NCI-H1436 treated with DMSO at 0.1 percent for 48 hours (cell line): ENCODE data around the gene ECHDC3.
"Not testable (repeated sequence)": the region's sequence is repeated elsewhere in the genome, so short reads cannot be mapped to it uniquely, and the experiment has no call there.

Source experiments
- DNase-seq: peaks from one replicate; lab custom pipeline; 2025; lab: John Stamatoyannopoulos, UW

ECHDC3 gene, protein sequence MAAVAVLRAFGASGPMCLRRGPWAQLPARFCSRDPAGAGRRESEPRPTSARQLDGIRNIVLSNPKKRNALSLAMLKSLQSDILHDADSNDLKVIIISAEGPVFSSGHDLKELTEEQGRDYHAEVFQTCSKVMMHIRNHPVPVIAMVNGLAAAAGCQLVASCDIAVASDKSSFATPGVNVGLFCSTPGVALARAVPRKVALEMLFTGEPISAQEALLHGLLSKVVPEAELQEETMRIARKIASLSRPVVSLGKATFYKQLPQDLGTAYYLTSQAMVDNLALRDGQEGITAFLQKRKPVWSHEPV

DNA sequence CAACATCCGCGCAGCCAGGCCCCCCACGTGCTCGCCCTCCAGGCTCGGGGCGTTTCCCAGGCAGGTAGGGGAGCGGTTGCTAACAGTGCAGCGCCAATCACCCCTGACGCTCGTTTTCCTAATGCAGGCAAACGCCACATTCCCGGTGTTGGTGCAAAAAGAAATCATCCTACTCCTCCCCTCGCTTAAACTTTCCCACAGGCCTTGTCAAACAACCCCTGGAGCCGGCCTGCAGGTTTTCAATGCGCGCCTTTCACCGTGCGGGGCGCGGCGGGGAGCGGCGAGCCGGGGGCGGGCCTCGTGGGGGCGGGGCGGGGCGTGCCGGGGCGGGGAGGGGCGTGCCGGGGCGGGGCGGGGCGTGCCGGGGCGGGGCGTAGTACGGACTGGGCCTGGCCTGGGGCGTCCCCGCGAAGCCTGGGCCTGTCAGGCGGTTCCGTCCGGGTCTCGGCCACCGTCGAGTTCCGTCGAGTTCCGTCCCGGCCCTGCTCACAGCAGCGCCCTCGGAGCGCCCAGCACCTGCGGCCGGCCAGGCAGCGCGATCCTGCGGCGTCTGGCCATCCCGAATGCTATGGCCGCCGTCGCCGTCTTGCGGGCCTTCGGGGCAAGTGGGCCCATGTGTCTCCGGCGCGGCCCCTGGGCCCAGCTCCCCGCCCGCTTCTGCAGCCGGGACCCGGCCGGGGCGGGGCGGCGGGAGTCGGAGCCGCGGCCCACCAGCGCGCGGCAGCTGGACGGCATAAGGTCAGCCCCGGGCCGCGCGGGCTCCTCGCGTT is at the start of gene ECHDC3:
ECHDC3 (plus strand) TSS at position 374 of the 770 bp plus-strand sequence; CDS start at position 569, 195 bp downstream.
- DNase-seq, result no peak

DNA sequence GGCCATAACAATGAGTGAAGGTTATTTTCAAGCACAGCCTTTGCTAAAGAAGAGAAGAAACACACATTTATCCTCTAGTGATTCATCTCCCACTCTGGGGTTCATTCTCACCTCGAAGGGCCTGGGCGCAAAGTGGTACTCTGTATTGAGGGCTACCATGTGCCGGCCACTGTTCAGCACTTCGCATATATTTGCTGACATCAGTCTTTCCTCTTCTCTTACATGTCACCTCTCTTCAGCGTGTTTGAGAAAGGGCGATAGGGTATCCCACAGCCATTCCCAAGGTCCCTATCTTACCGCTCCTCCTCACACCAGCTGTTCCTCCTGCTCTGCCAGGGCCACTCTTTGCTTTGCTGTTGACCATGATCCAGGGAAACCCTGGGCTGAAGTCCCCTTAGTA is 48.8 kb upstream of the ECHDC3 start:
- no peak for DNase-seq

DNA sequence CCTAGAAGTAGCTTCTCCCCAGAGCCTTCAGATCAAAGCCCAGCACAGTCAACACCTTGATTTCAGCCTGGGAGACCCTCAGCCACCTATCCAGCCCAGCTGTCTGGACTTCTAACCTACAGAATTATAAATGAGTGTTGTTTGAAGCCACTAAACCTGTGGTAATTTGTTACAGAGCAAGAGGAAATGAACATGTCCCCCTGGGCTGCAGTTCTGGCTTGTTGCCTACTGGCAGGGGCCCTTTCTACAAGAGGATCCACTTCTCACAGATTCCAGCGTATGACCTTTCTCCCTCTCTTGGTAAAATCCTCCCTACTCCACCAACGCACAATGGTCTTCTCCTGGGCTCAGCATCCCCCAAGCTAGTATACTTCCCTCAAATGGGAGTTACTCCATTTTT is 46.4 kb upstream of the ECHDC3 start:
- no peak for DNase-seq

DNA sequence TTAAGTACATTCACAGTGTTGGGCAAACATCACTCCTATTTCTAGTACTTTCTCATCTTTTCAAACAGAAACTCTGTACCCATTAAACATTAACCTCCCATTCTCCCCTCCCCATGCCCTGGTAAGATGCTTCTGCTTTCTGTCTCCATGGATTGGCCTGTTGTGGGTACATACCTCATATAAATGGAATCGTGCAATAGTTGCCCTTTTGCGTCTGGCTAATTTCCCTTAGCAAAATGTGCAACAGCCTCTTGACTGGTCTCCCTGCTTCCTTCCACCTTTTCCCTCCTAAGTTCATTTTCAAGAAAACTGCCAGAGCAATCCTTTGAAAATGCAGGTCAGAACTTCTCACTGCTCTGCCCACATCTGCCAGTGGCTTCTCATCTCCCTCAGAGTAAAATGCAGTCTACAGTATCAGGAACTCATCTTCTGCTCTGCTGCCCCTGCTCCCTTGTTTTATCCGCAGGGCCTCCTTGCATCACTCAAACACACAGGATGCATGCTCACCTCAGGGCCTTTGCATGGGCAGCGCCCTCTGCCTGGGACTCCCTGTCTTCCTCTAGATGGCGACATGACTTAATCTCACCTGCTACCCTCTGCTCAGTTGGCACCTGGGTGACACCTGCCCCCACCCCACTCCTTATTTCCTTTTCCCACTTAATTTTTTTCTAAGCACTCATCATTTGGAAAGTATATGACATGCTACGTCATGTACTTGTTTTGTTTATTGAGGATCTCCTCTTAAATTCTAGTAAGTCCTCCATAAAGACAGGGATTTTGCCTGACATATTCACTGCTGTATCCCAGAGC is 44.3 kb upstream of the ECHDC3 start:
- DNase-seq, result no peak

DNA sequence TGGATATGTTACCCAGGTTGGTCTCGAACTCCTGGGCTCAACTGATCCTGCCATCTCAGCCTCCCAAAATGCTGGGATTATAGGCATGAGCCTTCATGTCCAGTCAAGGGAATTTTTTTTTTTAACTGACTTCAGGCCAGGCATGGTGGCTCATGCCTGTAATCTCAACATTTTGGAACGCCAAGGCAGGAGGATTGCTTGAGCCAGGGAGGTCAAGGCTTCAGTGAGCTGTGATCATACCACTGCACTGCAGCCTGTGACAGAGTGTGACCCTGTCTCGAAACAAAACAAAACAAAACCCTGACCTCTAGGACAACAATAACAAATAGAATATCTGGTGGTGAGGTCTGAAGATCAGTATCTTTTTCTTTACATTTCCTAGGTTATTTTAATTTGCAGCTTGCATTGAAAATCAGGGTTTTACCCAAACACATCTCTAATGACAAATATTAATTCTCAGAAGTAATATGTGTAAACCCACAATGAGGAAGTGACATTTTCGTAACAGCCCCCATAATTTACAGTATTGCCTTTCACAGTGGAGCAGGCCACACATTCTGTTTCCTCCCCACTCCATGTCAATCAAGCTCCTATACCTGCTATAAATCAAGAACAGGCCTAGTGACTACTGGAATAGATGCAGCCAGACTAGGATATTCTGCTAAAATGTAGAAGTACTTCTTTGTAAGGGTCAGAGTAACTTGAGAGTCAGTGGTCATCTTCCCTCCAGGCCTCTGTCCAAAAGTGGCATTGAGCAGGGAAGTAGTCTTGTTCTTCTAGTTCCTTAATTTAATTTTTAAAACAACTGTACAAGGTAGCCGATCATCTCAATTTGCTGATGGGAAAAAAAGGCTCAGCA is 43.3 kb upstream of the ECHDC3 start:
- DNase-seq, result no peak

DNA sequence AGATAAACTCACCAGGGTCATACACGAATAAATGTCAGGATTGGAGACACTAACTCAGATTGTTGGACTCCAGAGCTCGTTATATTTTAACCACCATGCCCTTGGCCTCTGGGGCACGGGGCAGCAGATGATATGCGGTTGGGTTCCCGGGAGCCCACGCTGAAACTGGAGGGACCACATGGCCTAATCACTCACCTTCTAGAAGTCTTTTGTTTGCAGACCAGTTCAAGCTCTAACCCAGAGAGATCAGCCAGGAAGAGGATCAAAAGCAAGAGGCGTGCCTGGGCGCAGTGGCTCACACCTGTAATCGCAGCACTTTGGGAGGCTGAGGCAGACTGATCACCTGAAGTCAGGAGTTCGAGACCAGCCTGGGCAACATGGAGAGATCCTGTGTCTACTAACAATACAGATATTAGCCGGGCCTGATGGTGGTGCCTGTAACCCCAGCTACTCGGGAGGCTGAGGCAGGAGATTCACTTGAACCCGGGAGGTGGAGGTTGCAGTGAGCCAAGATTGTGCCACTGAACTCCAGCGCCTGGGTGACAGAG is 42.6 kb upstream of the ECHDC3 start:
- DNase-seq, result no peak

DNA sequence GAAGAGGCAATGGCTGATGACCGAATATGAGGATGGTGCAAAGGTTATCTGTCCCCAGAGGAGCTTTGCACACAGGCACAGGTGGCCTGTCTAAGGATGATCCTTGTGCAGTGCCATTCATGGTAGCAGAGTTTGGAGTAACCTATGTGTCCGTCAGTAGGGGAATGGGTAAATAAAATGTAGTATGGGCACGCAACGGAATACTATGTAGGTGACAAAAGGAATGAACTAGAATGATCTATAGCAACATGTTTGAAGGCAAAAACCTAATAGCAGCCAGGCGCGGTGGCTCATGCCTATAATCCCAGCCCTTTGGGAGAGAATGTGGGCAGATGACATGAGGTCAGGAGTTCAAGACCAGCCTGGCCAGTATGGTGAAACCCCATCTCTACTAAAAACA is 41.6 kb upstream of the ECHDC3 start:
- no peak for DNase-seq

DNA sequence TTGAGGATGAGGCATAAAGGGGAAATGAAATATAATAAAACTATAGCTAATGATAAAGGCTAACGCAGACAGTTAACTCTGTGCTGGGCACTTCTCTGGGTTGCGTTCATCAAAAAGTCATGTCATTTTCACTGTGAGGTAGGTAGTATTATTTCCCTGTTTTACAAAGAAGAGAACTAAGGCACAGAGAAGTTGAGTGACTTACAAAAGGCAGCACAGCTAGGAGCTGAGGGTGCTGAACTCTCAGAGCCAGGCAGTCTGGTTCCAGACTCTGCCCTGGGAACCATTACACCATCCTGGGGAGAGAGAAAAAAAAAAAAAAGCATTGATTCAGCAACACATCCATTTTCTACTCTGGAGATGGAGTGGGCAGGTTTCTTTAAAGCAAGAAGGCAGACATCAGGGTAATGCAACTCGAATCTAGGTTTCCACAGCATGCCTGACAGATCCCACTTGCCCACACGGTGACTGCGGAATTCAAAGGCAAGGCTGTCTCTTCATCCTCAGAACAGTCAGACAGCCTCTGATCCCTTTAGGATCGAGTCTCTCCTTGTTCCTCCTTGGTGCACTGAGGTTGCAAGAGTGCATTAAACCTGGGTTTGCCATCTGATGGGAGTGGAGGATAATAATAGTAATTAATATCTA is 40.6 kb upstream of the ECHDC3 start:
- no peak for DNase-seq

DNA sequence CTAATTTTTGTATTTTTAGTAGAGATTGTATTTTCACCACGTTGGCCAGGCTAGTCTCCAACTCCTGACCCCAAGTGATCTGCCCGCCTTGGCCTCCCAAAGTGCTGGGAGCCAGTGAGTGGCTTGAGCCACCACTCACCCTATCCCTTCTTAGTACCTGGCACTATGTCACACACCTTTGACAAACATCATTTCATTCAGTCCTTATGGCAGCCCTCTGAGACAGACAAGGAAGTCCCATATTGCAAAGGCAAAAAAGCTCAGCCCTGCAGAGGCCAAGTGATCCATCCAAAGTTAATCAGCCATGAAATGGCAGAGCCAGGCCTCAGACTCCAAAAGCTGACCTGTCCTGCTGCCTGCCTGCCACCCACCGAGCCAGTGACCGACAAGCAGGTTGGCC is 39.9 kb upstream of the ECHDC3 start:
- no peak for DNase-seq

DNA sequence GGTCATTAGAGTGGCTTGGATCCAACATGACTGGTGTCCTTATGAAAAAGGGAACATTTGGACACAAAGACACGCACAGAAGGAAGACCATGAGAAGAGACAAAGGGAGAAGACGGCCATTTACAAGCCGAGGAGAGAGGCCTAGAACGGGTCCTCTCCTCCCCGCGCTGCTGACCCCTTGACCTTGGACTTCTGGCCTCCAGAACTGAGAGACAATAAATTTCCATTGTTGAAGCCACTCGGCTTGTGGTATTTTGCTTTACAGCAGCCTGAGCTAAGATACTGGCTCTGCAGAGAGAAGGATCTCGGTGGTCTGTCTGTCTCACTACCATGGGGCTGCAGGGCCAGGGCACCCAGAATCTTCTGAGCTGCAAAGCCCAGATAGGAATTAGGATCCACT is 38.1 kb upstream of the ECHDC3 start:
- DNase-seq, result no peak

DNA sequence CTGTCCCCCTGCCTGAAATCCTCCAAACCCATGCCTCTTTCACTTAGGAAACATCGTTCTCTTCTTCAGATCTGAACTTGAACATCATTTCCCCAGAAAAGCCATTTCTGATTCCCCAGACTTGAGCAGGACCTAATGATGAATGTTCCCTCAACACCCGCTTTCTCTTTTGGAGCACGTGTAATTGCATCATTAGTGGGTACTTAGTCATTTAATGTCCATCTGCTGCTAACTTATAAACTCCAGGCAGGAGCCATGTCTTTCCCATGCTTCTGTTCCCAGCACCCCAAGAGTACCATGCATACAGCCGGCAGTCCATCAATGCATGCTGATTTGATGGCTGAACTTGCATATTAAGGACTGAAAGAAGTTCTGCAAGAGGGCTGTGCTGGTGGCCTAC is 36.5 kb upstream of the ECHDC3 start:
- no peak for DNase-seq

DNA sequence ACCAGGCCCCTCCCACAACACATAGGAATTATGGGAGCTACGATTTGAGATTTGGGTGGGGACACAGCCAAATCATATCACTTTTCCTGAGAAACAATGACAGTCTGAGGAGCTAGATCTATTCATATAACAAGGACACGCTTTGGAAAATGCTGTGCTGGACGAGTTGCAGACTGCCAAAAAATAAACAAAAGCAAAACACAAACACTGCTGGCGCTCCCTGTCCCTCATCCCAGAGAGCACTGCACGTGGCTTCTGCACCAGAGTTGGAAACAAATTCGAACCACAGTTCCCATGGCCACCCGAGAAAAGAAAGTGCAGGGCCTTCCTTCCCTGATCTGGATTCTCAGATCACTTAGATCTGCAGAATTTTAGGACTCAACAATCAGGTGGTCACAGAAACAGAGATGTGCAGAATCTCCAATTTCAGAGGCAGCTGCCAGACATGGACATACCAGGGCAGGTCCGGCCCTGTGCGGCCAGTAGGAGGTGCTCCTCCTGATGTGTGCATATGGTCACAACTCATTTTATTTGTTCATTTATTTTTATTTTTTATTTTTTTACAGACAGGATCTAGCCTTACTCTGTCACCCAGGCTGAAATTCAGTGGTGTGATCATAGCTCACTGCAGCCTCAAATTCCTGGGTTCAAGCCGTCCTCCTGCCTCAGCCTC is 35.2 kb upstream of the ECHDC3 start:
- DNase-seq, result no peak

DNA sequence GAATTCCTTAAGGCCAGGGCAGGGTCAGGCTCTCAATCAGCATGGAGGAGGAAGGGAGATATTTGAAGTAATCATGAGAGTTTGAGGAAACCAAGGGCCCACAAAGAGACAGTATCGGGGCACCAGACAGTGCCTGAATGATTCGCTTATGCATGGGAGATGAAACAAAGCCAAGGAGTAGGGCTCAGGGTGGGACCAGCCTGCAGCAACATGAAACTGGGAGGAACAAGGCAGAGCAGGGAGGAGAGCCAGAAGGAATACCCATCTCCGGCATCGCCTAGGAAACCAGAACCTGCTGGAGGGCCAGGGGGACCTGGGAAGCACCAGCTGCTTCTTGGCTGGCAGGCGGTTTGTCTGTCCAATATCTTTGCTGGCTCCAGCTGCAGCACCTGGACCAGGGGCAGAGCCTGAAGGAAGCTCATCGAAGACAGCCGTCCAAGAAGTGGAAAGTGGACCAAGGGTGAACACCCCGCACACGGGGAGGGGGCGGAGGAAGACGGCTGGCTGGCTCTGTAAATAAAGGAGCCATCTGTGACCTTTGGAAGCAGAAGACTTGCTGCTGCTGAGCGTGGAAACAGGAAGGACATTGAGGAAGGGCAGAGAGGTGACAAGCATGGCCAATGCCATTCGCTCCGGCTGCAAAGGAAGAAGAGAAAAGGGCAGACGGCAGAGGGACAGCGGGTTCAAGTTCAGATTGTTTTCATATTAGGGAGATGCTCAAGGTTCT is 34.4 kb upstream of the ECHDC3 start:
- no peak for DNase-seq

DNA sequence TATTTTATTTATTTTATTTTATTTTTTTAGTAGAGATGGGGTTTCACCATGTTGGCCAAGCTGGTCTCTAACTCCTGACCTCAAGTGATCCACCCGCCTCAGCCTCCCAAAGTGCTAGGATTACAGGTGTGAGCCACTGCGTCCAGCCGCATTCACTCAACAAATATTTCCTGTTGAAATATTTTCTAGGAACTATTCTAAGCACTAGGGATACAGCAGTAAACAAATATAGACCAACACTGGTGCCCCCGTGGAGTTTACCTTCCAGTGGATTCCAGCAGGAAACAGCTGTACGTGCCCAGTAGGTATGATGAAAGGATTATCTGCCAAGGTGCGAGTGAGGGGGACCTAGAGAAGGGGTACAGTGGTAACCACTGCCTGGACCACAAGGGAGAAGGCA is 33.4 kb upstream of the ECHDC3 start:
- DNase-seq, result not testable (repeated sequence)

DNA sequence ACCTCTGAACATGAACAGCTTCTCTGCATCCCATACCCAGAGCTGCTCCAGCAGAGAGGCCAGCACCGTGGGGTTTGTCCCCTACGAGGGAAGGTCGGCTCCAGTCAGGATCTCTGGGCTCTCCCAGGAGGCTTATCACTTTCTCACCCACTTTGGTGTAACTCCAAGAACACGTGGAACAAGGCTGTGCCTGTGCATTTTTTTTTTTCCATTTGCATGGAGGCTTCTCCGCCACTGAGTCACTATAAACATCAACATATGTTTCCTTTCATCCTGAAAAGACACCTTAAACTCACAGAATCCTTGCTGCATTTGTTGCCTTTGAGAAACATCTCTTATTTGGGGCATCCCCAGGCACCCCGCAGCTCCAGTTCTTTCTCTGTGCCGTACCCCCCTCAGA is 29.4 kb upstream of the ECHDC3 start:
- no peak for DNase-seq

DNA sequence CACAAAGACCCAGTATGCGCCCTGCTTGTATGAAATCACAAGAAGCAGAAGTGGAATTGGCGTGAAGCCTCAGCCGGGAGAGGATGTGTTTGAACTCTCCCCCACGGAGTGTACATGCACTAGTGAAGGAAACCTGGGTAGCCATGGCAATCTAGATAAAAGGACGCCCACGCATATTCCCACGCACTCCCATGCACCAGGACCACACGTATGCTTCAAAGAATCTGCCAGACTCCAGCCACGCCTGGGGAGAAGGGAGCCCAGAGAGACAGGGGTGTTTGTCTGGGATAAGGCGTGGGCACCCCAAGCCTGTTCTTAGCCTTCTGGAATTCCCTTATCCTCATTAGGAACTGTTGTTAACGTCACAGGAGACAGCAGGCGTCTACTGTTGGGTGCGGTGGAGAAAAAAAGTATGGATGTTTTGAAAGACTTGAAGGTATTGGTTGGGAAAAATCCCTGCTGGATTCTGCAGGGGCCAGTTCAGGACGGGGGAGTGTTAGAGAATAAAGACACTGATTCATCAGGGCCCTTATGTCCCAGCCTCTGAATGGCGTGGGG is 28.9 kb upstream of the ECHDC3 start:
- DNase-seq, result no peak

DNA sequence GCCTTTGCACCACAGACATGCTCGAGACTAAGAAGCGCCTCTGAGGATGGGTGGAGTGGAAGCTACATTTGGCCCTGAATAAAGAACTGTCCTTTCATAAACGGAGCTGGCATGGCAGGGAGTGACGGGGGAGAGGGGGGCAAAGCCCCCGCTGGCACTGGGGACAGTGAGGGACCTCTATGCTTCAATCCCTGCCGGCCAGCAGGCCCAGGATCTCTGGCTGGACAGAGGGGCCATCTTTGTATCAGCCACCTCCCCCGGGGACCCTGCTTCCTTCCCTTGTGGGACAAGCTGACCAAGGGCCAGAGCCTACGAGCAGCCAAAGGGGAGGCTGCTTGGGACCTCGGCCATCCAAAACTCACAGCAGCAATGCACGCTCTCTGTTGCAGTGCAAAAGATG is 28.2 kb upstream of the ECHDC3 start:
- DNase-seq, result no peak

DNA sequence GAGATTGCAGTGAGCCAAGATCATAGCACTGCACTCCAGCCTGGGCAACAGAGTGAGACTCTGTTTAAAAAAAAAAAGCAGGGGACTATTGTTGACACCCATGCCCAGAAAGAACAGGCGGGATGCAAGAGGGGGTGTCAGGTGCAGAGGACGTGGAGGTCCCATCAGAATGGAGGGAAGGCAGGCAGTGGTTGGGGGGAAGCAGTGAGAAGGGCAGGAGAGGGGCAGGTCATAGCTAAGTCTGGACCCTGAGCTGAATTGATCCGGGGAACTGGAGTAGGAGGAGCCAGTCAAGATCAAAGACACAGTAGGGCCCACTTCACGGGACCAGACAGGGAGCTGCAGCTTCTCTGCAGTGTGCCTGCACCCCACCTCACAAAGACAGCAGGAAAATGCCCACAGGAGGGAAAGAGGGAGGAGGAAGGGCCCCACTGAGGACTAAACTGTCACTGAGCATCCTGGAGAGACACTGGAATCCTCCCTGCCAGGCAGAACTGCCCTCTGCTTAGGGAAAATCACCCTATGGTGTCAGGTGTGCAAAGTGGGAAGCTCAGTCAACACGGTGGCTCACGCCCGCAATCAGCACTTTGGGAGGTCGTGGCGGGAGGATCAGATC is 27.3 kb upstream of the ECHDC3 start:
- no peak for DNase-seq
